UCSD-AML1 (cell line): ENCODE measurements around the gene ATAD3B.
A peak's percentile ranks its signal among the peaks of the same experiment; 100 is the strongest.
"Not testable (repeated sequence)": the region's sequence is repeated elsewhere in the genome, so short reads cannot be mapped to it uniquely, and the experiment has no call there.

ENCODE experiments used
- DNase-seq: peaks from one replicate; lab custom pipeline; 2025; ENCODE audit not compliant: unreplicated experiment; lab: John Stamatoyannopoulos, UW

ATAD3B gene

DNA sequence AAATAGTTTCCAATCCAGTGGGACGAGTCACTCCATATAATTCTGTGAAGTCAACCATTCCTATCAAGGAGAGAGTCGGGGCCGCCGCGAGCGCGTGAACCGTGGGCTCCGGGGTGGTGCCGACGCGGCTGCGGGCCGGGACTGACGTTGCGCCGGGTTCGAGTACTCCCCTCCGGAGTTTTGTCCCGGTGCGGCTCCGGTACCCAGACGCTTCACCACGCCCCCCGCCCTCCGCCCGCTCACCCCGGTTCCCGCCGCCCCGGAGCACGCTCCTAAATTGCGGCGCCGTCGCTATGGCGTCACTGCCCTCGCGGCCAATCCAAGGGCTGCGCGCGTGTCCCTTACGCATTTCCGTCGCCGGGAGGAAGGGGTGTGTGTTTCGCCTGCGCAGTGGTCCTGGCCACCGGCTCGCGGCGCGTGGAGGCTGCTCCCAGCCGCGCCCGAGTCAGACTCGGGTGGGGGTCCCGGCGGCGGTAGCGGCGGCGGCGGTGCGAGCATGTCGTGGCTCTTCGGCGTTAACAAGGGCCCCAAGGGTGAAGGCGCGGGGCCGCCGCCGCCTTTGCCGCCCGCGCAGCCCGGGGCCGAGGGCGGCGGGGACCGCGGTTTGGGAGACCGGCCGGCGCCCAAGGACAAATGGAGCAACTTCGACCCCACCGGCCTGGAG is at the start of gene ATAD3B:
Gene ATAD3B (plus strand): TSS at position 377 of the 664 bp plus-strand sequence. CDS start 120 bp downstream, at position 497.
- DNase-seq, result peak; percentile 91

DNA sequence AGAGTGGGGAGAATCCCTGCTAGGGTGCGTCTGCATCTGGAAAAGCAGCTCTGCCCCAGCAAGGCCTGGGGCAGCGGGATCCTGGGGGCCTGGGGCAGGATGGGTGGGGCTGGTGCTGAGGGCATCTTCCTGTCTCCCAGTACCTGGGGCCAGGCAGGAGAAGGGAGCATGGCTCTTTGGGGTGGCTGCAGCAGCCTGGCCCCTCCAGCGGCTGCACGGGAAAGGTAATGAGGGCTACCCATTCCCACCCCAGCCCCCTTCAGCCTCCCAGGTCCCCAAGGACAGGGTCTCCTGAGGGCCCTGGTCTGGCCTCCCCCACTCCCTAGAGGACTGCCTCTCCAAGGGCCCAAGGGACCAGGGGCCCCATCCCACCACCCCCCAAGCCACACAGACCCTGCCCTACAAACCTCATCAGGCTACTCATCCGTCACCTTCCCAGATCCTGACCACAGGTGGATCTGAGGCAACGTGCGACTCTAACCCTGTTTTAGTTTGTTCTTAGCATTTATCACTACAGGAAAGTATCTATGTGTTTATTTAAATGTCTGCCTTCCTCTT is 49.6 kb upstream of the ATAD3B start:
- no peak for DNase-seq

DNA sequence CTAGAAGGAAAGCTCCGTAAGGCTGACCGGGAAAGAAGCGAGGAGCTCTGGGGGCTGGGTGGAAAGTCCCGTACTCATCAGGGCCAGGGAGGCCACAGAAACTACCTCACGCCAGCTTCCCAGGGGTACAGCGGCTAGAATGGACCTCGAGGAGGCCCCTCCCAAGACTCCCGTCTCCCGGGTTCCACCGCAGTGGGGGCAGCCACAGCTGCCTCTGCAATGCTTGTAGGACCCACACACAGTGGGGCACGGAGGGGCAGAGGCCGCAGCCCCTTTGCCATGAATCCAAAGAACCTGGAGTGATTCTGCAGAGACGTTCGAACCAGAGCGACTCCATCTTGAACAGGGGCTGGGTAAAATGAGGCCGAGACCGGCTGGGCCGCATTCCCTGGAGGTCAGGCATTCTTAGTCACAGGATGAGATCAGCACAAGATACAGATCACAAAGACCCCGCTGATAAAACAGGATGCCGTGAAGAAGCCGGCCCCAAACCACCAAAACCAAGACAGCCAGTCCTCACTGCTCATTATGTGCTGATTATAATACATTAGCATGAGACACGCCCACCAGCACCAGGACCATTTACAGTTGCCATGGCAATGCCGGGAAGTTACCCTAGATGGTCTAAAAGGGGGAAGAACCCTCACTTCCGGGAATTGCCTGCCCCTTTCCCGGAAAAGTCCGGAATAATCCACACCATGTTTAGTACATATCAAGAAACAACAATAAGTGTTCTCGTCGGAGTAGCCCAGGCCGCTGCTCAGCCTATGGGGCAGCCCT is 48.9 kb upstream of the ATAD3B start:
- DNase-seq, result no peak

- DNase-seq, result no peak
These were observed 48.3 kb upstream of the ATAD3B start for GRCh38 chr1:1423245-1423597.

GRCh38 chr1:1424707-1425106 is 46.9 kb upstream of the ATAD3B start:
- no peak for DNase-seq

DNA sequence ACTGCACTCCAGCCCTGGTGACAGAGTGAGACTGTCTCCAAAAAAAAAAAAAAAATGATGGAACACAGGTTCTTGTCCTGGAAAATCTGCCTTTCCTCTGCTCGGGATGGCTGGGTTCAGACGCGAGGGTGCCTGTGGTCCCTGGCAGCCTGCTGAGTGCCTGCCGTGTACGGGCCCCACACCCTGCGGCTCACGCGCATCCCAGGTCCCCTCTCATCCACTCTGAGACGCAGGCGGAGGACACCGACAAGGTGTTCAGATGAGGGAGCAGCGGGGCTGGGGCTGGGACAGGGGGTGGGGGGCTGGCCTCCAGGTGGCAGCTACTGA is 46.2 kb upstream of the ATAD3B start:
- DNase-seq, result no peak

DNA sequence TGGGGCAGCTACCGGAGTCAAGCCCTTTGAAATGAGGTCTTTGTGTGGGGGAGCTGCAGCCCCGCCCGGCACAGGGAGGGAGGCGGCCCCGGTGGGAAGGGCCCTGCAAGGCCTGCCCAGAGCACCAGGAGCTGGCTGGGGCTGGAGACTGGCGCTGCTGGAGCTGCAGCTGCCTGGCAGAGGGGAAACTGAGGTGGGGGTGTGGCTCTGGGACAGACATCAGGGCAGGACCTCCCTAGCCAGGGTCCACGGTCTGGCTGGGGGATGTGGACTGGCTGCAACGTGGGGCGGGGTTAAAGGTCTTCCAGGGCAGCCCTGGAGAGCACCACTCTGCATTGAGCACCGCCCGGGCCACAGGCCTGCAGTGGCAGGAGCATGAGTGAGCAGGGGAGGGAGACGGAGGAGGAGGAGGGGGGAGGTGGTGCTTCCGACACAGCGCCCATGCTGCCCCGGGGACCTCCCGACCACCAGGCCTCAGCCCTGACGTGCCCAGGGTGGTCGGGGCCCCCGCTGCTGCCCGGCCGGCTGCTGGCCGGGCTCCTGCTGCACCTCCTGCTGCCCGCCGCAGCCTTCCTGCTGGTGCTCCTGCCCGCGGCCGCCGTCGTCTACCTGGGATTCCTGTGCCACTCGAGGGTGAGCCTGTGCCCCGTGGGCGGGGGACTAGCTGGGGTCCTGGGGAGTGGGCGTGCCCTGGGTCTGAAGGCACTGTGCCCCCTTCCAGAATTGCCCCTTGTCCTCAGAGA is 45.6 kb upstream of the ATAD3B start:
- DNase-seq, result no peak

GRCh38 chr1:1426496-1427105 is 45.0 kb upstream of the ATAD3B start:
- no peak for DNase-seq

DNA sequence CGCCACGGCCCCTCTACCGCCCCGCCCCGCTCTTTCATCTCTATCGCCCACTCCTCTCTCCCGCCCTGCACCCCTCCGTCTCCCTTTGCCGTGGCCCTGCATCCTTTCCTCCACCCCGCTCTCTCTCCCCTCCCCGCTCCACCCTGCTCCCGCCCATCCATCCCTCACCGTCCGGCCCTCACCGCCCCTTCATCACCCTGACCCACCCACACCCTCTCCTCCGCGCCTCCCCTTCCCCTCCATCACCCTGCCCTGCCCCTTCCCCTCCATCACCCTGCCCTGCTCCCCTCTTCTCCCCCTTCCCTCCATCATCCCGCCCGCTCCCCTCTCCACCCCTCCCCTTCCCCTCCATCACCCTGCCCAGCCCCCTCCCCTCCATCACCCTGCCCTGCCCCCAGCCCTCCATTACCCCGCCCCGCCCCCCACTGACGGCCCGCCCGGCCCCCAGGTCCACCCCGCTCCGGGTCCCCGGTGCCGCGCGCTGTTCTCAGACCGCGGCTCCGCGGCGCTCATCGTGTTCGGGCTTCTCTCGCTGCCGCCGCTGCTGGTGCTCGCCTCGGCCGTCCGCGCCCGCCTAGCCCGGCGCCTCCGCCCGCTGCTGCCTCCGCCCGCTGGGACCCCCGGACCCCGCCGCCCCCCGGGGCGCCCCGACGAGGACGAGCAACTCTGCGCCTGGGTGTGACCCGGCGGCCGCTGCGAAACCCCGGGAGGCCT is 44.3 kb upstream of the ATAD3B start:
- no peak for DNase-seq

DNA sequence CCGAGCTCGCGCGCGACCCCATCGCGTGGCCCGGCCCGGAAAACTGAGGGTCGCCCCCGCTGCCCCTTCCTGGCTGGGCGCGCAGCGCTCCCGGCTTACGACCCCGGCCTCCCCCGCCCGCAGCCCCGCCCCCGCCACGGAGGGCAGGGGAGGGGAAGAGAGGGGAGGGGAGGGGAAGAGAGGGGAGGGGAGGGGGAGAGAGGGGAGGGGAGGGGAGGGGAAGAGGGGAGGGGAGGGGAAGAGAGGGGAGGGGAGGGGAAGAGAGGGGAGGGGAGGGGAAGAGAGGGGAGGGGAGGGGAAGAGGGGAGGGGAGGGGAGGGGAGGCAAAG is 43.8 kb upstream of the ATAD3B start:
- no peak for DNase-seq

- DNase-seq, result no peak
These were observed 43.4 kb upstream of the ATAD3B start for GRCh38 chr1:1428174-1428573.

- DNase-seq, result not testable (repeated sequence)
These were observed 42.6 kb upstream of the ATAD3B start for GRCh38 chr1:1428967-1429366.

- DNase-seq, result peak; percentile 29
These were observed 41.9 kb upstream of the ATAD3B start for GRCh38 chr1:1429671-1430073.

DNA sequence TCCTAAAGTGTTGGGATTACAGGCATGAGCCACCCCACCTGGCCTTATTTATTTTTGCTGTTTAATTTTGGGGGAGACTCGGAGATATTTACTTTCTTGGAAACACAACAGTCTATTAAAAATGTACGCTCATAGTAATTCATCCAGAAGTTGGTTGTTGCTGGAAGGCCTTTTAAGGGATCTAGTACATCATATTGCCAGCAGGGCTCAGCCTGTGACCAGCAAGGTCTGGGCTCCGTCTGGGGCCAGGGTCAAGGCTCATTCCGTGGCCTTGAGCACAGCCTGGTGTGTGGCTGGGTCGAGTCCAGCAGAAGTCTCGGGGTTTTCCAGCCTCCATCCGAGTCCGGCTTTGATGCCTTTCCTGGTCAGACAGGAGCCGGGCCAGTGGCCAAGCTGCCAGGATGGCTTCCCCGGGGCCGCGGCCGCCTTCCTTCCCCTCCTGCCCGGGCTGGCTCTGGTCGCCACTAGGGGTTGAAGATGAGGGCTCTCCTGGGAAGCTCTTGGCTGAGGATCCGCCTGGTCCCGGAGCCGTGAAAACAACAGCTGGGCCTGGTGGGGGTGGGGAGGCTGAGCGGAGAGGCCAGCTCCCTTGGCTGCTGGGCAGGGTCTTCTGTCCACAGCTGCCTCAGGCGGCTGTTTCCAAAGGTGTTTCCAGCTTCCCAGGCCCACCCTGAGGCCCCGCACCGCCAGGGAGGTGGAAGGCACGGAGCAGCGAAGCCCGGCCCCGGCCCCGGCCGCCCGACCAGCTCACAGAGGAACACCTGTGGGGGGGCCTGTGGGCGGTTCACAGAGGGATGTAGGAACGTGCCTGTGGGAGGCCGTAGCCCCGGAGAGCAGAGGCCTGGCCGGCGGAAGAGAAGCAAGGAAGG is 41.2 kb upstream of the ATAD3B start:
- no peak for DNase-seq

DNA sequence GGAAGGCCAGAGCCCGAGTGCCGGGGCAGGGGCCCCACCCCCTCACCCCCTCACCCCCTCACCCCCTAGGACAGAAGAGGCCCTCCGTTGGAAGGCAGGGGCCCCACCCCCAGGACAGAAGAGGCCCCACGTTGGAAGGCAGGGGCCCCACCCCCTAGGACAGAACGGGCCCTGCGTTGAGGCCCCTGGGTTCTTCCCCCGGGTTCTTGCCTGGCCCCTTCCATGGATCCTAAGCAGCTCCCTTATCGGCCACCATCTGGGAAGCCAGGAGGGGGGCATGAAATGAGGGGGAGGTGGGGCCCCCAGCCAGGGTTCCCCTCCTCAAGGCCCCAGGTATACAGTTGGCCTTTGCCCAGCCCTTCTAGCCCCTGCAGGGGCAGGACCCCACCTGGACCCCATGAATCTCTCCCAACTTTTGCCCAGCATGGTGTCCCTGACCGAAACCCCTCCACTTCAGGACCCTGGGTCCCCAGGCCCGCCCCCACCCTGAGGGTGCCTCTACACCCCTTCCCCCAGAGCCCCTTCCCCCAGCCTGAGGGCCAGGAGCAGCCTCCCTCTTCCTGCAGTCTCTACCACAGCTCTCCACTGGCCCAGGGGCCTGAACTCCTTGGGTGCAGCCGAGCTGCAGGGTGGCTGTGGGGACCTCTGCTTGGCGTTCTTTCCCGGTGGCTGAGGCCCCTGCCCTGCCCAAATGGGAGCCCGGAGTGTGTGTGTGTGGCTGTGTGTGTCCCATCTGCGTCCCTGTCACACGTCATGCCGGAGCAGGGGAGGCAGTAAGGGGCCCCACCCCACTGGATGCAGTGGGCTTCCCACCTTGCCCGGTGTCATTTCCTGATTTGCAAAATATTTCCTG is 40.3 kb upstream of the ATAD3B start:
- DNase-seq, result no peak

DNA sequence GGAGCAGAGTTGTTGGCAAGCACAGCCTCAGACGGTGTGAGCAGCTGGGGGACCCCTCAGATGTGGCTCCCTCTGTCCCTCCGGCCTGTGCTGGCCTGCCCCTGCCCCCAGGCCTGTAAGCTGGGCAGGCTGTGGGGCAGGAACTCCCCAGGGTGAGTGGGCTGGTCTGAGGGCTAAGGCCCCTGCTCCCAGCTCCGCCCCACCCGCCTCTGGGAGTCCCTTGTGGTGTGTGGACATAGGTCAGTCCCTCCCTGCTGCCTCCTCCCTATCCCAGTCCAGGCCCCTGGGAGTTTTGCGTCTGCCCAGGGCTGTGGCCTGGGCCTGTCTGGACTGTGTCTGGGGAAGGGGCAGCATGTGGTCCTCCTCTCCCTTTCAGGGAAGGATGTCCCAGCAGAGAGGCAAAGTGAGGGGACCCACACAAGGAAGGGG is 39.7 kb upstream of the ATAD3B start:
- no peak for DNase-seq

GRCh38 chr1:1432274-1432950 is 39.2 kb upstream of the ATAD3B start:
- no peak for DNase-seq
